Measurements from ENCODE around the gene SLC7A6OS.

Gene SLC7A6OS

GRCh38 chr16:68275611-68276191 is 35.0 kb downstream of the SLC7A6OS start:
- TF ChIP-seq CTCF (IDR thresholded peaks at IDR 0.05; ENCODE audit: extremely low read depth, missing control alignments): no peak
- peak; percentile 78 for DNase-seq (ENCODE audit: low spot score)

GRCh38 chr16:68274441-68274840 is 36.3 kb downstream of the SLC7A6OS start:
- DNase-seq (ENCODE audit: low spot score): no peak
- TF ChIP-seq CTCF (IDR thresholded peaks at IDR 0.05; ENCODE audit: extremely low read depth, missing control alignments): no peak

- DNase-seq (ENCODE audit: low spot score): no peak
- no peak for TF ChIP-seq CTCF (IDR thresholded peaks at IDR 0.05; ENCODE audit: extremely low read depth, missing control alignments)
Observed at GRCh38 chr16:68273896-68274295, 36.9 kb downstream of the SLC7A6OS start.

GRCh38 chr16:68273459-68273858 is 37.3 kb downstream of the SLC7A6OS start:
- no peak for TF ChIP-seq CTCF (IDR thresholded peaks at IDR 0.05; ENCODE audit: extremely low read depth, missing control alignments)
- DNase-seq (ENCODE audit: low spot score): no peak

GRCh38 chr16:68272507-68273209 is 38.1 kb downstream of the SLC7A6OS start:
- no peak for DNase-seq (ENCODE audit: low spot score)
- no peak for TF ChIP-seq CTCF (IDR thresholded peaks at IDR 0.05; ENCODE audit: extremely low read depth, missing control alignments)

- DNase-seq (ENCODE audit: low spot score): no peak
Observed at GRCh38 chr16:68270353-68270752, 40.4 kb downstream of the SLC7A6OS start.

More at GRCh38 chr16:68270353-68270752, 40.4 kb downstream of the SLC7A6OS start:
- TF ChIP-seq CTCF (IDR thresholded peaks at IDR 0.05; ENCODE audit: extremely low read depth, missing control alignments): no peak

Data from GM20000 (cell line).